Measurements from ENCODE around the gene TSPYL6. TPM values are rescaled to one million over a fixed set of nuclear protein-coding genes. Genes with fewer than 3 reads are reported as not detected.

Gene TSPYL6
- total RNA-seq, 6 experiments from 2014 or later: not detected

DNA sequence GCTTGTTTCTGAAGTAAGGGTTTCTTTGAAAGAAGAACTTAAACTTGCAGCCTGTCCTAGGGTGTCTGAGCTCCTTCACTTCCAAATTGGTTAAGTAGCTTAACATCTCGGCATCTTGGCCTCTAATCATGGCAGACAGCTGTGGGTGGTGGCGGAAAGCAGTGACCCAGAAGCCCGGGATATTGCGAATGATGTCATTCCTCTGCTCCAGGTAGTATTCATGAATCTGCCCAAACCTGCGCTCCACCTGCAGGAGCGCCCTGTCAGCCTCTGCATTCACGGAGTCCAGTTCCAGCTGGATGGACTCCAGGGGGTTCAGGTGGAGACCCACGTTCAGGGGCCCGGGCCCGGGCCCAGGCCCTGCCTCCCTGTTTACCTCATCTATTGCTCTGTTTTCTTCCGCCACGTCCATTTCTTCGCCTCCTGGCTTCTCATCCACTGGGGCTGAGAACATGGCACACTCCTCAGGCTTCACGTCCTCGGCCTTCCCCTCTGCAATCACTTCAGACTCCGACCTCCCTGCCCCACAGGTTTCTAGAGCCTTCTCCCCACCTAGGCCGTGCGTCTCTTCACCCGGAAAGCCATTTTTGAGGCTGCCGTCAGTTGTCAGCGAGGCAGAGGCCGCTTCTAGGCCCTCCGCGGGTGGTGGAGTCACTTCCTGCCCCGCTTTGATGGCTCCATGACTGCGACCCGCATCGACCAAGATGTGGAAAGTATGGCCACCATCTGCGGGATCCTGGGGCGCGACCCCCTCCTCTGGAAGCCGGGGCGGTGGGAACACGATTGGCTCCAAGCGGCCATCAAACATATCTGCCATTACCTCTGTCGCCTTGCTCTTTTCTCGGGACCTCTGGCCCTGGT is 569 bp downstream of the TSPYL6 start:
- ATAC-seq (no peak), DNase-seq (no peak)
- Histone ChIP-seq H3K36me3 (no peaks in the 10 kb centered on the region), H3K27ac (no peak overlapping the region), H3K27me3 (no peaks in the 10 kb centered on the region), H3K4me3 (no peak overlapping the region), H3K9me3 (no peaks in the 10 kb centered on the region), H3K4me1 (no peaks in the 10 kb centered on the region)
- 93% methylated on average over 19 of the region's 37 CpGs for whole genome bisulfite sequencing (ENCODE audit: insufficient coverage, low coverage, low lambda C conversion rate, missing lambda C conversion rate)
- TF ChIP-seq, protein P1, sequence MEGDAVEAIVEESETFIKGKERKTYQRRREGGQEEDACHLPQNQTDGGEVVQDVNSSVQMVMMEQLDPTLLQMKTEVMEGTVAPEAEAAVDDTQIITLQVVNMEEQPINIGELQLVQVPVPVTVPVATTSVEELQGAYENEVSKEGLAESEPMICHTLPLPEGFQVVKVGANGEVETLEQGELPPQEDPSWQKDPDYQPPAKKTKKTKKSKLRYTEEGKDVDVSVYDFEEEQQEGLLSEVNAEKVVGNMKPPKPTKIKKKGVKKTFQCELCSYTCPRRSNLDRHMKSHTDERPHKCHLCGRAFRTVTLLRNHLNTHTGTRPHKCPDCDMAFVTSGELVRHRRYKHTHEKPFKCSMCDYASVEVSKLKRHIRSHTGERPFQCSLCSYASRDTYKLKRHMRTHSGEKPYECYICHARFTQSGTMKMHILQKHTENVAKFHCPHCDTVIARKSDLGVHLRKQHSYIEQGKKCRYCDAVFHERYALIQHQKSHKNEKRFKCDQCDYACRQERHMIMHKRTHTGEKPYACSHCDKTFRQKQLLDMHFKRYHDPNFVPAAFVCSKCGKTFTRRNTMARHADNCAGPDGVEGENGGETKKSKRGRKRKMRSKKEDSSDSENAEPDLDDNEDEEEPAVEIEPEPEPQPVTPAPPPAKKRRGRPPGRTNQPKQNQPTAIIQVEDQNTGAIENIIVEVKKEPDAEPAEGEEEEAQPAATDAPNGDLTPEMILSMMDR (IDR thresholded peaks at IDR 0.05): no peak
- TF ChIP-seq POLR2A (IDR thresholded peaks at IDR 0.05): no peak
- intact Hi-C loops (cut with DNase I): no loop called here

DNA sequence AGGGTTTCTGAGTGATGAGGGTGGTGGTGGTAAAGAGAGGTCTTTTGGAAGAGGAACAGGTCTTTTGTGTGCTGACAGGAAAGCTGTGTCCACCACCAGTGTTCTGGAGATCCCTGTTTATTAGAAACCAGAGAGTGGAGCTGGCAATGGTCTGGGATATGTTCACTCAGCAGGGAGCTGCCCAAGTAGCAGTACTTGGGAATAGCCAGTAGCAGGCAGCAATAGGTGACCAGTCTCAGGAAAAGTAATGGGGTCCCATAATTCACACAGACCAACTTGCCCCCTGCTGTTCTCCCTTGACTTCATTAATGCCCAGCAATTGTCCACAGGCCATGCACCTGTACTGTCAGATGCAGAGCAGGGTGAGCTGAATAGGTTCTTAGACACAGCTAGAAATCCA is 1.8 kb downstream of the TSPYL6 start:
- H3K36me3 ChIP-seq: no peaks in the 10 kb centered on the region
- H3K4me1 ChIP-seq: no peaks in the 10 kb centered on the region
- H3K4me3 ChIP-seq: no peak overlapping the region
- H3K27ac ChIP-seq: no peak overlapping the region
- intact Hi-C loops (cut with DNase I): no loop called here
- no peaks in the 10 kb centered on the region for H3K9me3 ChIP-seq
- TF ChIP-seq, protein P1 (IDR thresholded peaks at IDR 0.05): no peak
- no peak for TF ChIP-seq POLR2A (IDR thresholded peaks at IDR 0.05)
- no peaks in the 10 kb centered on the region for H3K27me3 ChIP-seq
- ATAC-seq (no peak), DNase-seq (no peak)

DNA sequence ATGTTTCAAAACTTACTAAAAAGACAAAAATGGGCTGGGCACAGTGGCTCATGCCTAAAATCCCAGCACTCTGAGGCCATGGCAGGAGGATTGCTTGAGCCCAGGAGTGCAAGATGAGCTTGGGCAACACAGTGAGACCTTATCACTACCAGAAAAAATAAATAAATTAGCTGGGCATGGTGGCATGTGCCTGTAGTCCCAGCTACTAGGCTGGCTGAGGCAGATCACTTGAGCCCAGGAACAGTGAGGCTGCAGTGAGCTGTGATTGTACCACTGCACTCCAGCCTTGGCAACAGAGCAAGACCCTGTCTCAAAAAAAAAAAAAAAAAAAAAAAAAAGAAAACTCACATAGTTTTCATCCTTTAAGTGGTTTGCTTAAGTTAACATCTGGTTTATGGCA is 6.4 kb downstream of the TSPYL6 start:
- DNase-seq: no peak
- TF ChIP-seq POLR2A (IDR thresholded peaks at IDR 0.05): no peak
- TF ChIP-seq, protein P1 (IDR thresholded peaks at IDR 0.05): no peak
- no peaks in the 10 kb centered on the region for H3K27me3 ChIP-seq
- intact Hi-C loops (cut with DNase I): no loop called here
- H3K27ac ChIP-seq: no peak overlapping the region
- H3K4me1 ChIP-seq: no peaks in the 10 kb centered on the region
- no peaks in the 10 kb centered on the region for H3K36me3 ChIP-seq
- H3K9me3 ChIP-seq: no peaks in the 10 kb centered on the region
- no peak overlapping the region for H3K4me3 ChIP-seq
- ATAC-seq: no peak

DNA sequence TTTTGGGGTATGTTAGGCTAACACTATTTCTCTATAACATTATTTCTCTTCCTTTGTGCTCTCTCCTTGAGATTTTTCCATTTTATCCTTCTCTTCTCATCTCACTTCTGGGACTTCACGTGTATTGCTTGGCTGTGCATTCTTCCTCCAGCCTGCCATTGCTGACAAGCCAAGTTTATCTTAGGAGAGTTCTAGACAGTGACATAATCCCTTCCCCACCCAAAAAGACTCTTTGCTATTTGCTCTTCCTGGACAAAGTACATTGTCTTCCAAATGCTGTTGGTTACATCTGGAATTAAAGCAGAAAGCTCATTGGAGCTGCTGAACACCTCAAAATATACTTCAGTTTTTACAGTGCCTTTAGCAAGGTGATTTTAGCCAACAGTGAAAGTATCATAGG is 8.9 kb downstream of the TSPYL6 start:
- Histone ChIP-seq H3K27ac (no peak overlapping the region), H3K4me3 (no peak overlapping the region), H3K4me1 (no peaks in the 10 kb centered on the region), H3K9me3 (no peaks in the 10 kb centered on the region), H3K36me3 (no peaks in the 10 kb centered on the region), H3K27me3 (no peaks in the 10 kb centered on the region)
- no CpG with 5 or more reads among the region's 1 CpG for WGBS (ENCODE audit: insufficient coverage, low coverage, low lambda C conversion rate, missing lambda C conversion rate)
- DNase-seq (no peak), ATAC-seq (no peak)
- no peak for TF ChIP-seq POLR2A (IDR thresholded peaks at IDR 0.05)
- TF ChIP-seq, protein P1 (IDR thresholded peaks at IDR 0.05): no peak
- intact Hi-C loops (cut with DNase I): no loop called here
